ENCODE measurements around the gene HORMAD1. TPM values are rescaled to one million over a fixed set of nuclear protein-coding genes. Genes with fewer than 3 reads are reported as not detected.

The HORMAD1 gene
- total RNA-seq, 2 experiments from 2014 or later = 0.89 TPM; not detected in 1

- Histone ChIP-seq H3K4me3 (ENCODE audit: low read depth, low read length, poor library complexity, severe bottlenecking) (peak overlapping the region; percentile 87), H3K9me3 (ENCODE audit: low read length) (peaks cover 12% of the 10 kb centered on the region; the same call in 1 of the 2 replicates), H3K27ac (ENCODE audit: low read depth, low read length, poor library complexity, severe bottlenecking) (no peak overlapping the region), H3K9me2 (ENCODE audit: insufficient read depth, low read length) (no peaks in the 10 kb centered on the region), H4K20me1 (ENCODE audit: insufficient read depth, low read length) (no peaks in the 10 kb centered on the region), H3K4me1 (ENCODE audit: insufficient read depth, low read length, poor library complexity, severe bottlenecking) (peaks cover 36% of the 10 kb centered on the region), H2AFZ (ENCODE audit: low read length) (no peak overlapping the region), H3K79me2 (ENCODE audit: insufficient read depth, low read depth, low read length) (peaks cover 62% of the 10 kb centered on the region), H3K36me3 (ENCODE audit: insufficient read depth, low read length) (peaks cover 40% of the 10 kb centered on the region), H3K4me2 (ENCODE audit: low read length) (peak overlapping the region; percentile 84; the same call in 1 of the 2 replicates)
- intact Hi-C loops (cut with micrococcal nuclease; ENCODE audit: unreplicated experiment) = no loop called here
- BruUV-seq (replicated peaks) = no TSS peak
- ChIA-PET POLR2A (interaction anchor here (0.5 kb wide), 1 partner anchor 233 kb away, joined by 4 read pairs; no protein-coding TSS in a partner anchor), CTCF (ENCODE audit: unreplicated experiment) (no interaction called here)
- TF ChIP-seq CTCF (conservative IDR thresholded peaks at IDR 0.05; ENCODE audit: low read length) (no peak), EZH2phosphoT487 (IDR thresholded peaks at IDR 0.05; ENCODE audit: borderline replicate concordance, low read depth, low read length) (no peak)
- no peak for DNase-seq (ENCODE audit: low spot score)
These were observed 42.3 kb upstream of the HORMAD1 start for GRCh38 chr1:150763018-150763417.

- Histone ChIP-seq H3K27ac (ENCODE audit: low read depth, low read length, poor library complexity, severe bottlenecking) (no peak overlapping the region), H3K9me3 (ENCODE audit: low read length) (peaks cover 12% of the 10 kb centered on the region; the same call in 1 of the 2 replicates), H3K9me2 (ENCODE audit: insufficient read depth, low read length) (no peaks in the 10 kb centered on the region), H2AFZ (ENCODE audit: low read length) (no peak overlapping the region), H3K79me2 (ENCODE audit: insufficient read depth, low read depth, low read length) (peaks cover 62% of the 10 kb centered on the region), H3K4me3 (ENCODE audit: low read depth, low read length, poor library complexity, severe bottlenecking) (peak overlapping the region; percentile 87), H3K4me1 (ENCODE audit: insufficient read depth, low read length, poor library complexity, severe bottlenecking) (peaks cover 32% of the 10 kb centered on the region), H3K36me3 (ENCODE audit: insufficient read depth, low read length) (peaks cover 43% of the 10 kb centered on the region), H4K20me1 (ENCODE audit: insufficient read depth, low read length) (no peaks in the 10 kb centered on the region), H3K4me2 (ENCODE audit: low read length) (peak overlapping the region; percentile 84; the same call in 1 of the 2 replicates)
- ChIA-PET POLR2A (no interaction called here), CTCF (ENCODE audit: unreplicated experiment) (no interaction called here)
- TF ChIP-seq CTCF (conservative IDR thresholded peaks at IDR 0.05; ENCODE audit: low read length) (no peak), EZH2phosphoT487 (IDR thresholded peaks at IDR 0.05; ENCODE audit: borderline replicate concordance, low read depth, low read length) (no peak)
- intact Hi-C loops (cut with micrococcal nuclease; ENCODE audit: unreplicated experiment) = no loop called here
- DNase-seq (ENCODE audit: low spot score) = no peak
- BruUV-seq (replicated peaks) = no TSS peak
These were observed 41.9 kb upstream of the HORMAD1 start for GRCh38 chr1:150762552-150762951.

DNA sequence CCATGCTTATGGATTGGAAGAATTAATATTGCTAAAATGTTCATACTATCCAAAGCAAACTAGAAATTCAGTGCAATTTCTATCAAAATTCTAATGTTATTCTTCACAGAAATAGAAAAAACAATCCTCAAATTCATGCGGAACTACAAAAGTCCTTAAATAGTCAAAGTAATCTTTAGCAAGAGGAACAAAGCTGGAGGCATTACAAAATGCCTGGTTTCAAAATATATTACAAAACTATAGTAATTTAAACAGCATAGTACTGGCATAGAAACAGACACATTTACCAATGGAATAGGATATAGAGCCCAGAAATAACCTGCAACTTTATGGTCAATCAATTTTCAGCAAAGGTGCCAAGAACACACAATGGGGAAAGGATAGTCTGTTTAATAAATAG lies 41.1 kb upstream of the HORMAD1 start:
- POLR2A ChIA-PET = no interaction called here
- intact Hi-C loops (cut with micrococcal nuclease; ENCODE audit: unreplicated experiment) = no loop called here
- Histone ChIP-seq H3K79me2 (ENCODE audit: insufficient read depth, low read depth, low read length) (peaks cover 62% of the 10 kb centered on the region), H3K4me2 (ENCODE audit: low read length) (no peak overlapping the region), H2AFZ (ENCODE audit: low read length) (no peak overlapping the region), H4K20me1 (ENCODE audit: insufficient read depth, low read length) (no peaks in the 10 kb centered on the region), H3K4me1 (ENCODE audit: insufficient read depth, low read length, poor library complexity, severe bottlenecking) (peaks cover 27% of the 10 kb centered on the region), H3K9me2 (ENCODE audit: insufficient read depth, low read length) (no peaks in the 10 kb centered on the region), H3K27ac (ENCODE audit: low read depth, low read length, poor library complexity, severe bottlenecking) (no peak overlapping the region), H3K9me3 (ENCODE audit: low read length) (peaks cover 12% of the 10 kb centered on the region; the same call in 1 of the 2 replicates), H3K4me3 (ENCODE audit: low read depth, low read length, poor library complexity, severe bottlenecking) (no peak overlapping the region), H3K36me3 (ENCODE audit: insufficient read depth, low read length) (peaks cover 51% of the 10 kb centered on the region)
- DNase-seq (ENCODE audit: low spot score) = no peak
- TF ChIP-seq CTCF (conservative IDR thresholded peaks at IDR 0.05; ENCODE audit: low read length) = no peak
- TF ChIP-seq EZH2phosphoT487 (IDR thresholded peaks at IDR 0.05; ENCODE audit: borderline replicate concordance, low read depth, low read length) = no peak
- CTCF ChIA-PET (ENCODE audit: unreplicated experiment) = no interaction called here
- no TSS peak for BruUV-seq (replicated peaks)

All from OCI-LY7 (cell line).